8988T (cell line): ENCODE data around the gene PRTFDC1.
"Not testable (repeated sequence)": the region's sequence is repeated elsewhere in the genome, so short reads cannot be mapped to it uniquely, and the experiment has no call there.

Experiments used
- DNase-seq: peaks from one replicate; pipeline ENCODE4 v3.0.0; 2011

Gene PRTFDC1

DNA sequence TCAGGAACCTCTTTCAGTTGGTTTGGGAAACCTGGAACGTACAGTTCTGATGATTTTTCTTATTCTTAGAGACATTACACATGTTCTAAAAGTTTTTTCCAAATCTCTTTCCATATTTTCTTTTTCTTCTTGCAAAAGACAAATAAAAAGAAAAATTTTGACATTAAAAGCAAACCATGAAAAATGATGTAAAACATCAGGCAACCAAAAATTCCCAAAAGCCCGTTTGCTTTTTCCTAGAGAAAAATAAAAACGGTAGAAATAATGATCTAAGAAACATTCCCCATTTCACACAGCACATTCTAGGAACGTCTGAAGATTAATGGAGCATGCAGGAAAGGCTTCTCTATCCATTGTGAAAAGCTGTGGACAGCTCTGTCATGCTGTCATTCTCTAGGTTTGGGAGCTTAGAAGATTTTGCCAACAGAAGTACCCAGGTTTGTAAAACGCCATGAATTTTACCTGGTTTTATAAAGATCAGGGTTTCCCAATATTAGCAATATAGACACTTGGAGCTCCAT, 11.2 kb upstream of the PRTFDC1 start:
- no peak for DNase-seq

DNA sequence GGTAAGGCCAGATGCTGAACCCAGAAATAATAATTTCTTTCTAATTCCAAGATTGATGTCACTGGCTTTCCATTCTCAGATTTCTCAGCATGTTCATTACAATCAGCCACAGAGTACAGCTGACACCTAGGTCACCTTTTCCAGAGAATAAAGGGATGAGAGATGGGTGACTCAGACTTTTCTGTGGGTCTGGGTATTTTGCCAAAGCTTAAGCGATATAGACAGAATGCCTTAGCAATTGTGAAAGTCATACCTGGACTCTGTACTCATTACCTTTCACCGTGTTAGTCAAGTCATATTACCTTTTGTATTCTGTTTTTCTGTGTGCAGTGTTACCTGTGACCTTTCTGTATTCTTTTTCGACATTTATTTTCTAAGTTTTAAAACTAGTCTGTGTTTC, 10.6 kb upstream of the PRTFDC1 start:
- no peak for DNase-seq

DNA sequence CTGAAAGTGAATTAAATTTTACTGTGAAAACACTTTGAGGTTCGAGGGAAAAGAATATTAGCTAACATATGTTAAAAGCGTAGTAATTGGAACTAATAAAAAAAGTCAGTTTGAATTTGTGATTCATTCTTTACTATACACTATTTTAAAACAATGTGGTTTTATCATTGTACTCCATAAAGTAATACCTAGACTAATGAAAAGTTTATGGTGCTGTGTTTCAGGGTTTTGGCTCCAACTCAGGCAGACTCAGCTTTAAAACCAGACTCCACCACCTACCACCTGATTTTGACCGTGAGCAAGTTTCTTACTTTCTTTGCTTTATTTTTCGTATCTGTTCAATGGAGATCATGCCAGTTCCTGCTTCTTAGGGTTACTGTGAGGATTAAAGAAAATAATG, 9.2 kb upstream of the PRTFDC1 start:
- no peak for DNase-seq

DNA sequence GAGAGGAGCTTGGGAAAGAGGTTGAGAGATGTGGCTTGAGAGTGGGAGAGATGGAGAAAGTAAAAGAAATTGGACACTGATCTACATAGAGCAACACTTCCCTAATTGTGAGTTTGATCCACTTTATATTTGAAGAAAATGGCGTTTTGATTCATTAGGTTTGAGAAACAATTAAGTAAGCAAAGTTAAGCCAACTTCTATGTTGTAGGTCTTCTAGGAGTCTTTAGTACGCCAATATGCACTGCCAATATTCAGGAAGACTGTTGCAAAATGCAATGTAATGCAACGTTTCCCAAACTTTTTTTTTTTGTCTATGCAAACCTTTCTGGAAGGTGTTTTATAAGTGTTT, 7.0 kb upstream of the PRTFDC1 start:
- no peak for DNase-seq

DNA sequence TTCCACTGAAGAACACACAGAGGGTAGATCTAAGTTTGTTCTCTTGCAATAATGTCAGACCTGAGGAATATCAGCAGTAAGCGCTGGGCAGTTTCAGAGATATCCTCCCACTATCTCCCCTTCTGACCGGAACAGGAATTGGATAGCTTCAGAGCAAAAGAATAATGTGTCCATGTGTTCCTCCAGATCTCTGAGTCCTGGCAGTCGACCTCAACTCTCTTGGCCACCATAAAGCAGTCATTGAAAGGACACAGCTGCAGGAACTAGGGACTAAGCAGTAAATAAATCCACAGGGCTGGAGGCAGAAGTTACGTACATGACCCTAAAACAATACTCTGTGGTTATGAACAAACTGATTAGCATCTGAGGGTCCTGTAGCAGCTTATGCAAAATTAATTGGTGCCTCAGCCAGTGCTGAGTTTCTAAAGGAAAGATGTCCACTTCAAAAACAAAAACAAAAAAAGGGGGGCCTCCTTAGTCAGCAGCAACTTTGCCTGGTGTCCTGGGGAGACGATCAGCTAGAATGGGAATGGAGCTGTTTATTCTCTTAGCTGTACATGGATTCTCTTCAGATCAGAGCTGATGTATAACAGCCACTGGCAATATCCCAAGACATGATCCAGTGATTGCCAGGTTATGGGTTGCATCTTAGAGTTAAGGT, 6.4 kb upstream of the PRTFDC1 start:
- DNase-seq, result no peak

DNA sequence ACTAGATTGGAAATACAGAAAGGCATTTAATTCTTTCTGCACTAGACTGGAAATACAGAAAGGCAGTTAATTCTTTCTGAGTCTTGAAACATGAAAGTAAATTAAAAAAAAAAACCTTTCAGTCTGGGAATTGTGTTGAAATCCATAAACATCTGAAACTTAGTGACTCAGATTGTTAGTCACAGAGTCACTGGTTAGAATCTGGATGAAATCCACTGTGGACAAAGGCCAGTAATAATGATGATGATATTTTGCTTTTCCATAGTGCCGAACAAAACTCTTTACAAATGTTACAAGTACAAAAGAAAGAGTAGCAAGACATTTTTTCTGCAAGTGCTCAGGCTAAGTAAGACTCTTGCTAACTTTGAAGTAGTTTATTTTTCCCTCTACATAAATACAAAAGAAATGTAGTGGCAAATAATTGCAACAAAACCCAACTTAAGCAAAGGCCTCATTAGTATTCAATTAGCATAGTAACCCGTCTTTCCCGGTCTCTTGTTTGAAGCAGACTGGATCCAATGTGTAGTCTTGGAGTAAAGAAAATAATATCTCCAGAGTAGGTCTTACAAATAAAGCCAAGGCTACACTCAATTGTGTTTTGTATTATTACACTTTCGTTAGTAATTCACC, 5.8 kb upstream of the PRTFDC1 start:
- no peak for DNase-seq

DNA sequence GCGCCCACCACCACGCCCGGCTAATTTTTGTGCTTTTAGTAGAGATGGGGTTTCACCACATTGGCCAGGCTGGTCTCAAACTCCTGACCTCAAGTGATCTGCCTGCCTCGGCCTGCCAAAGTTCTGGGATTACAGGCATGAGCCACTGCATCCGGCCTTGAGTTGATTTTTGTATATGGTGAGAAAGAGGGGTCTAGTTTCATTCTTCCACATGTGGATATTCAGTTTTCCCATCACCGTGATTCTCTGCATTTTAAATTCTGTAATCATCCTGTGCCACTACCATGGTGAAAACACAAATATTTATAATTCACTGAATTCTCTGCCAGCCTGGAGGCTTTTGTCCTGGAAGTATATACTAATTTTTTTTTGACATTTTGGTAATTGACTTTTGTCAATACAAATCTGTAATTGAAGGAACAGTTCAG, 5.2 kb upstream of the PRTFDC1 start:
- DNase-seq, result not testable (repeated sequence)

DNA sequence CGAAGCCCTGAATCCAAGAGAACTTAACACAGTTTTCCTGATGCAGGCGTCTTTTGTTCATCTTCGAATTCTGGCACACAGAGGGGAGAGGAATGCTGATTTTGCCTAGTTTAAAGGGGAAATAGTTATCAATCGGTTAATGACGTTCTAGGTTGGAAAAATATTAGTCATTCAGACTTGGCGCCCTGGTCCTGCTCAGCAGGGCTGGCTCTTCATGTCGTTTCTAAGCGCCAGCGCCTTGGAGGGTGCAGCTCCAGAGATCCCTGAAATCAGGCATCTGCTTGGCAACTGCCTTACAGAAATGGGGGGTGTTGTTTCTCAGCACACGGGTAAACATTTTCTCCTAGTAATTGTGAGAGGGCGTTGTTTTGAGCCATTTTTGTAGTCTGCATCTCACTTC, 1.3 kb upstream of the PRTFDC1 start:
- DNase-seq, result no peak

DNA sequence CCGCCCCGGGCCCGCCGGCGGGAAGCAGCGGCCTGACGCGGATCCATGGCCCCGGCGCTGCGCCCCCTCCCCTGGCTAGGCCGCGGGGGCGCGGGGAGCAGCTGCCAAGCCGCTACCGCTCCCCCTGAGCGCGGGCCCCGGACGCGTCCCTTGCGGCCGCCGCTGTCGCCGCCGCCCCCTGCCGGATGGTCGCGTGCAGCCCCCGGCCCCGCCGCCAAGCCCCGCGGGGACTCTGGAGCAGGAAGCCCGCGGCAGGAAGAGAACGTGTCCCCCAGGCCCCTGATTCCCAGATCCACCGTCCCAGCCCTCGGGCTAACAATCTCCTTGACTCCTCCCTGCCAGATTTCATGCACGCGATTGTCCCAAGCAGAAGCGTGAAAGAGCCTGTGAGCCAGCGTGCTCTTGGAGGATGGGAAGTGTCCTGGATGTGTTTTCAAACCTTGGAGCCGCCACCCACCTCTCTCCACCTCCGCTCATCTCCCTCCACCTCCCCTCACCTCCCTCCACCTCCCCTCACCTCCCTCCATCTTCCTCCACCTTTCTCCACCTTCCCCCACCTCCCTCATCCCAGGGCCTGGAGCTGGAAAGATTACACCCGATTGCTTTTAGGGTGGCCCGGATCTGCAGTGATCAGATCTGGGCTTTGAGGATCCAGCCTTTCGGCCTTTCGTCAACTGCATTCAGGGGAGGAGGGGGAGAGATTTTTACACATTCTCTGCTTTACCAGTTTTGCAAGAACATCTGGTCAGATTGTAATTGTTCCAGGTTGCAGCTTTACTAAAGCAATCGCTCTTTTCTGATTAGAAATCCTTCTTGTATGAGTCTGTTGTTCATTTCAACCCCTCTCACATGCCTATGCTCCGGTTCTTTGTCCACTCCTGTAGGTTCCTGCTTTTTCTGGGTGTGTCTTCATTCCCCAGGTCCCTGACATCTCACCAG, 570 bp upstream of the PRTFDC1 start:
- DNase-seq, result peak; percentile 61

DNA sequence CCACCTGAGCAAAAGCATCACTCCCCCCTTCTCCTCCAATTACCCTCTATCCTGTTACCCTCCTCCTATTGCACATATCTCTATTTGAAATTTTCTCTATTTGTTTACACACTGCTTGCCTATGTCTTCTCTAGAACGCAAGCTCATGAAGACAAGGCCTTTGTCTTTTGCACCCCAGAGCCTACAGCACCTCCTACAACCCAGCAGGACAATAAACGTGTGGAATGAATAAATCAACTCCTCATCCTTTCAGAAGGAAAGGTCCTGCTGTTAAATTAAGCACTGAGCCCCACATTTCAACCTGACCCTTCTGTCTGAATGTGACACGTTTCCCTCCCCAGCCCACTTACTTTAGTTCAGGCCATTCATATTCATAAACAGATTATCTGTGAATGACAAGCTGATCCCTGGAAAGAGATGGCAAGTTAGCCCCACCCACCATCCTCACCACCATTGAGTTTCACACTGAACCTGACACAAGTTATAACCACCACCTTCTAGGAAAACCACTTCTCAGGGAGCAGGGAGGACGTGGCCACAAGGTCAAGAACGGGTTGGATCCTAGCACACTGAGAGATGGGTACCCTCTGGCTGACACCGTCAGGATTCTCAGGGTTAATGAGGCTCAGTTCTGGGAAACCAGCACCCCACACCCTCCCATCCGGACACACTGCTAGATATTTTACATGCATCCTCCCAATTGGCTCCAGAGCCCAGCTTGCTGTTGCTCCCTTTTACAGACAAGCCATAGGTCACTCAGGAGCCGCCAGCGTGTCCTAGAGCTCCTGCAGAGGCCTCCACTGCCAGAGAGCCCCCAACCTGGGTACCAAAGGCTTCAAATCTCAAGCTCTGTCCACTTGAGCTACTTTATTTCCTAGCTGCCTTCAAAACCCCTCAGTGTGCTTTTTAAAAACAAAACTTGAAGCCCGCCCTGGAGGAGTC, 934 bp downstream of the PRTFDC1 start:
- no peak for DNase-seq

DNA sequence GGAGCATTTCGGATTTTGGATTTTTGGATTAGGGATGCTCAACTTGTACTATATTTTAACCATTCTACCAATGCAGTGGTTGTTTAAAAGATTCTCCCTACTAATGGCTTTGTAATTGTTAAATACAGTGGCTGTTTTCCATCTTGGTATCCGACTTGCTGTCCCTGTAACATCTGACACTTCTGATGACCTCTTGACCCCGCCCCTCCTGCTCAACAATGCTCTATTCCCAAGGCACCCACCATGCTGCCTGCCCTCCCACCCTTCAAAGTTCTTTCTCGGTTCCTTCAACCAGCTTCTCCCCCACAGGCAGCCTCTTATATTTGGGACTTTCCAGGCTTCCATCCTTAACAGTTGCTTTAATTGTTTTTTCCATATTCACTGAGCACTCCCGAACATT, 2.0 kb downstream of the PRTFDC1 start:
- DNase-seq, result no peak

DNA sequence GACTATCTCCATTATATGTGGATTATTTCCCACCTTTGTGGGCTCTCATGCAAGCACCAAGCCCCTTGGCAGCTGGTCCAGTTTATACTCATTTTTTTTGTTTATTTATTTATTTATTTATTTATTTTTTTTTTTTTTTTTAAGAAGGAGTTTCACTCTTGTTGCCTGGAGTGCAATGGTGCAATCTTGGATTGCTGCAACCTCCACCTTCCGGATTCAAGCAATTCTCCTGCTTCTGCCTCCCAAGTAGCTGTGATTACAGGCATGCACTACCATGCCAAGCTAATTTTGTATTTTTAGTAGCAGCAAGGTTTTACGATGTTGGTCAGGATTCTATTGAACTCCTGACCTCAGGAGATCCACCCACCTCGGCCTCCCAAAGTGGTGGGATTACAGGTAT, 2.8 kb downstream of the PRTFDC1 start:
- no peak for DNase-seq

DNA sequence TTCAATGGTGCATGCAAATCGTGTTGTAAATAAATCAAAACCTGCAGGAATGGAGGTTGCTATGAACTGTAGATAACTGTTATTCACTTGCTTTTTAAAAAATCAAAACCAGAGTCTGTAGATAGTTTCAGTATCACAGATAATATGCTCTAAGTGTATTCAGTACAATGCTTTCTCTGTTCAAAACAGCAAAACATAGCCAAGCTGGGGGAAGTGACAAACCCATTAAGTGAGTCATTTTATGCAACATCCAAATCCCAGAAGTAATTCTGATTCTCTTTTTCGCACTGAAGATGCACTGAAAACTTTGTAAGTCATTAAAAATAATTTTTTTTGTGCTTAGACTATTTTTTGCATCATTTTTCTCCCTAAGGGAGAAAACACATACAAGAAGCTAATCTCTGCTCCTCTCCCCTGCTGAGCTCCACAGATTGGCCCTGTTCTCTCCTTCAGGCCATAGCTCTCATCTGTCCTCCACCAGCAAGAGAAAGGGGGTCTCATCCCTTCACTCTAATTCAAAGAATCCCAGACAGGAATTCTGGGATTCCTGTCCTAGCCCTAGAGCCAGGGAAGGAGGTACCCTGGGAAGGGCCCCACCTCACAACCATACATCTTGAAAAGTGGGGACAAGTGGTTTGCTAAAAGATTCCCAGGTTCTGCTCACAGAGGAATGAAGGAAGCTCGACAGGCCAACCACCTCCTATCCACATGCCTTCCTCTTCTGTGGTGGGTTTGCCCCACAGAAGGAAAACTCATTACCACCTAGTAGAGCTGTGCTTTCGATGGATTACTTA, 4.9 kb downstream of the PRTFDC1 start:
- DNase-seq, result no peak

DNA sequence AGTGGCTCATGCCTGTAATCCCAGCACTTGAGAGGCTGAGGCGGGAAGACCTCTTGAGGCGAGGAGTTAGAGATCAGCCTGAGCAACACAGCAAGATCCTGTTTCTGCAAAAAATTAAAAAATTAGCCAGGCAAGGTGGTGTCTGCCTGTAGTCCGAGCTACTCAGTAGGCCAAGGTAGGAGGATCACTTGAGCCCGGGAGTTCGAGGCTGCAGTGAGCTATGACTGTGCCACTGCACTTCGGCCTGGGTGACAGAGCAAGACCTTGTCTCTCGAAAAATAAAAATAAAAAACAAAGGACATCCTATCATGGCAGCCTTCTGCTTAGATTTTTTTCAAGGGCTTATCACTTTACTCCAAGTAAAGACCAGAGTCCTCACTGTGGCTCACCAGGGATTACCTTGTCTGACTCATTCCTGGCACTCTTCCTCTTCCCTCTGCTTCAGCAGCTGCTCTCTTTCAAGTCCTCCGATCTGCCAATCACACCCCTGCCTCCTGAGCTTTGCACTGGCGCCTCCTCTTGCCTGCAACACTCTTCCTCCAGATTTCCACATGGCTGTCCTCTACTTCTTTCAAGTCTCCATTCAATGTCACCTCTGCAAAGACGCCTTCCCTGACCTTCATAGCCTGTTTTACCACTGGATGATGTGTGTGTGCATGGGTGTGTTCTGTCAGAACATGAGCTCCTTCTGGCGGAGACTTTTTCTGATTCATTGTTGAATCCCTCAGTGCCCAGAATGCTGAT, 7.7 kb downstream of the PRTFDC1 start:
- peak; percentile 23 for DNase-seq

DNA sequence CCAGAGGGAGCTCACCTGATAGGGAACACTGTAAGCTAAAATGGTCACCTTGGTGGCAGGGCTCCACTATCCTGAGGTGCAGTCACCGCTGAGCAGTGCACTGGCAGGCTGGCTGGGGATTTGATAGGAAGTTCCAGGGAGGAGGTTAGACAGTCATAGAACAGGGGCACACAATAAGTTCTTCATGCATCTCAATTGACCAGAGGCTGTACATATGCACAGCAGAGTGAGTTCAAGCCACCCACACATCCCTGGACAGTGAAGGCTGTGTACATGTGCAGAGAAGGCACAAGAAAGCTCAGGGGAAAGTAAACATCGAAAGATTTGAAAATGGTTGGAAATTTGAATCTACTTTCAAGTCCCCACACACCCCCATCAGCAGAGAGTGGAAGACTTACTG, 13.9 kb downstream of the PRTFDC1 start:
- no peak for DNase-seq

DNA sequence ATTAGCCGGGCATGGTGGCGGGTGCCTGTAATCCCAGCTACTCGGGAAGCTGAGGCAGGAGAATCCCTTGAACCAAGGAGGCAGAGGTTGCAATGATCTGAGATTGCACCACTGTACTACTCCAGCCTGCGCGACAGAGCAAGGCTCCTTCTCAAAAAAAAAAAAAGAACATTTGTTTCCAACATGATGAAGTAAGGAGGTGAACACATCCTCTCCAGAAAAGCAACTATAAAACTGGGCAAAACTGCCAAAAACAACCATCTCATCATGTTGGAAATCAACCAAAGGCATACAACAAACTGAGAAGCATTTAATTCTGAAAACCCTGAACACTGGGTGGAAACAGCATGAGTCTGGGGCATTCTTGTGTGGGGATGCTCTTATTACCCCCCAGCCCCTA, 14.3 kb downstream of the PRTFDC1 start:
- DNase-seq, result no peak

DNA sequence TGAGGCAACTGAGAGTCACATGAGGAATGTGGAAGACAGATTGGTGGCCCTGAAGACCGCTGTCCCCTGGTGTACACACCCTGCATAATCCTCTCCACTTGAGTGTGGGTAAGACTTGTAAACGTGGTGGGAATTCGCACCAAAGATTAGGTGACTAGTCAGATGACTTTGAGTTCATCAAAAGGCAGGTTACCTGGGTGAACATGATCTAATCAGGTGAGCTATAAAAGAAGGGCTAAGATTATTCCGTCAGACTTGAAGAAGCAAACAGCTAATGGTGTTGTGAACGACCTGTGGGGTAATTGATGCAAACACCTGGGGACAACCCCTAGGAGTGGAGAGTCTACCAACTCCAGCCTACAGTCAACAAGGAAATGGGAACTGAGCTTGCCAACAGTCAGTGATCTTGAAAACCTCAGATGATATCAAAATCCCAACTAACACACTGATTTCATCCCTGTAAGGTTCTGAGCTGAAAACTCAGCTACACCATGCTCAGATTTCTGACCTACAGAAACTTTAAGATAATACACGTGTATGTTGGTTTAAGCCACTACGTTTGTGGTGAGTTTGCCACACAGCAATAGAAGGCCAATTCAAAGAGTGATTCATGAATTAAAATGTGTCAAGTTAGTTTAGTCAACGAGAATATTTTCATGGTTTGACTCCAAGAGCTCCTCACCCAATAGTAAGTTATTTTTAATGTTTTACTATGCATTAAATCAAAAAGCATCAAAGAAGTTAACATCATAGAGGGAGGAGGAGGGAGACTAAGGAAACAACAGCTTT, 16.7 kb downstream of the PRTFDC1 start:
- no peak for DNase-seq

DNA sequence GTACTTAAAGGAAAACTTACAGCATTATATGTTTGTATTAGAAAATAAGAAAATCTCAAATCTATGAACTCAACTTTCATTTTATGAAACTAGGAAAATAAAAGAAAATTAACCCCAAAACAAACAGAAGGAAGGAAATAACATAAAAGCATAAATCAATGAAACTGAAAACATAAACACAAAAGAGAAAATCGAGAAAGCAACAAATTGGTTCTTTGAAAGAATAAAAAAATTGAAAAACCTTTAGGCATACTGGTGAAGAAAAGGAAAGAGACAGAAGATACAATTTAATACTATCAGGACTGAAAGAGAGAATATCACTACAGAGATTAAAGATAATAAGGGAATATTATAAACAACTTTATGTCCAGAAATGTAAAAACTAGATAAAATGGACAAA, 21.2 kb downstream of the PRTFDC1 start:
- no peak for DNase-seq

DNA sequence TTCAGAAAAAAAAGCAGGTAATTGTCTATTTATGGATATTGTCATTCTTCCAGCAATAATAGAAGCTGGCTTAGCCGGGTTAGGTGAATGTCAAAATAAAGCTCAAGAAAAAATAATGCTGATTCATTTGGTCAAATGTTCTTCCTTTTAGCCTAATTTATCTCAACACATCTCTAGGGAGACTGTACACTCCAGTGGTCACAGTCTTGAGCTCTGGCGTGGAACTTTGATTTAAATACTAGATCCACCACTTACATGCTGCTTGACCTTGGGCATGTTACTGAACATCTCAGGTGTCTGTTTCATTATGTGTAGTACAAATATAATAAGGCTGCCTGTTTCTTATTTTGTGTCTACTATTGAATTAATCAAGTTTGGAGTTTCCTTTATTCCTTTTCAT, 22.0 kb downstream of the PRTFDC1 start:
- DNase-seq, result no peak

DNA sequence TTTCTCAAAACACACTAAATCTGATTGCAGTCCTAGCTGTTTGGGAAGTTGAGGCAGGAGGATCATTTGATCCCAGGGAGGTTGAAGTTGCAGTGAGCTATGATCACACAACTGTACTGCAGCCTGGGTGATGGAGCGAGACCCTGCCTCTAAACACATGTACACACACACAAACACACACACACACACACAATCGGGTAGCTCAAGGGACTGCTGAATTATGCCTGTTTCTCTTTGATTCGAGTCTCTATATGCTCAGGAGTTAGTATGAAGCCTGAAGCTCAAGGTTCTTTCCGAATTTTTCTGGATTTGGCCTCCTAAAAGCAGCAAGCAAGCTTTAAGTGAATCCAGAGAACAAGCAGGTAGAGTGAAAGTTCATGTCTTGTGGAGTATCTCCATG, 22.5 kb downstream of the PRTFDC1 start:
- DNase-seq, result no peak
